H1 (cell line): ENCODE data around the gene TGFB2.

Experiments
- GABPA ChIP-seq: IDR thresholded peaks from 2 replicates; pipeline ENCODE4 v1.6.1; 2011; ENCODE audit warnings: mild to moderate bottlenecking, low read length, moderate library complexity, borderline replicate concordance; ENCODE audit not compliant: insufficient read depth
- PHF8 ChIP-seq: fragments of 200-600 bp; sonication (generic); conservative IDR thresholded peaks from 2 replicates; pipeline ENCODE4 v1.7.1; 2012; ENCODE audit warnings: low read depth, mild to moderate bottlenecking, inconsistent platforms, low read length, moderate library complexity
- RAD21 ChIP-seq, 2 experiments: IDR thresholded peaks in 1 of 2; conservative IDR thresholded peaks in 1 of 2; 2 replicates each; pipeline ENCODE4 v1.6.1; 2011; ENCODE audit warnings: low read depth in 2 of 2, low read length in 2 of 2, improper control_type of control experiment in 1 of 2, inconsistent platforms in 1 of 2, mild to moderate bottlenecking in 1 of 2, moderate library complexity in 1 of 2
- RXRA ChIP-seq: IDR thresholded peaks from 2 replicates; pipeline ENCODE4 v1.6.1; 2011; ENCODE audit warnings: low read depth, mild to moderate bottlenecking, low read length, moderate library complexity; ENCODE audit not compliant: insufficient read depth
- TAF1 ChIP-seq: IDR thresholded peaks from 2 replicates; pipeline ENCODE4 v1.6.1; 2011; ENCODE audit warnings: mild to moderate bottlenecking, low read depth, low read length
- YY1 ChIP-seq: IDR thresholded peaks from 2 replicates; pipeline ENCODE4 v1.6.1; 2011; ENCODE audit warnings: low read depth, mild to moderate bottlenecking, low read length
- TF ChIP-seq, protein P1 (sequence below), 3 experiments: IDR thresholded peaks; 1 replicate in 2 of 3; 2 replicates in 1 of 3; pipeline versions ENCODE4 v1.5.1 to v1.6.1; 2011; ENCODE audit warnings: low read length in 3 of 3, mild to moderate bottlenecking in 3 of 3, inconsistent platforms in 2 of 3, low read depth in 1 of 3, moderate library complexity in 1 of 3; ENCODE audit not compliant: insufficient read depth in 1 of 3; ENCODE audit errors: control extremely low read depth in 1 of 3

DNA sequence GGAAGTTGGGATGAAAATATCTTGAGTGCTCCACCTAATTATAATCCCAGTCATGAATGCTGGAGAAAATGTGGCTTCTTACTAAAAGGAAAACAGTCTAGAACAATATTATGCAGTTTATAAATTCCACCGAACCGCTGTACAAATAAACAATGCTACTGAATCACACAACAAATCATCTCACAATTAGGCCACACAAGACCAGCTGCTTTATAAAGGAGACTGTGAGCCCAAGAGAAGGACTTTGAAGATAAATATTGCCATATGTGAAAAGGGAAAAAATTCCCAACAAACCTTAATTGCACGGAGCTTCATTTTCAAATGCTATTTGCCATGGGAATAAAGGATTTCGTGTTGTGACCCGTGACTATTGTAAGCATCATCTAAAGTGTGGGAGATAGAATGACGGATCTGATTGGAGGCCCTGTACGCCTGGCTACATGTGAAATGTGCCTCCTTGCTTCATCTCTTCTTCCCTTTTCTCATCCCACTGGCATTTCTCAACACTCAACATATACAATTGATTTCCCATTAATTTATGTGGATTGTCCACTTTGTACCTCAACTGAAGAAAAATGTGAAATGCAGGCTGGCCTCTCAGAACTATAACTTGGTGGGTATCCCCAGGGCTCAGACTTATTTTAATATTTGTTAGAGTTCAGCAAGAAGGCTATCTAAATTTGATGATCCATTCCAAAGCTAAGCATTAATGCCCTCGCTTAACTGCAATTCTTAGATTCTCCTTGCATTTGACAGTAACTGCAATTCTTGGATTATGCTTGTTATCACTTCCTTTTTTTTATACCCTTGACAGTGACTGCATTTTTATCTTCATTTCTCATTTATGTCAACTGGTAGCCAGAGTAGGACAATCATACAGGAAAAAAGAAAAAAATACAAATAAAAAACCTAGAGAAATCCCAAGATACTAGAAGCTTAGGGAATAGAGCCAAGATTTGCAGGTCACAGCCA is 122.3 kb downstream of the TGFB2 start:
- TF ChIP-seq YY1, result no peak
- TF ChIP-seq, protein P1, sequence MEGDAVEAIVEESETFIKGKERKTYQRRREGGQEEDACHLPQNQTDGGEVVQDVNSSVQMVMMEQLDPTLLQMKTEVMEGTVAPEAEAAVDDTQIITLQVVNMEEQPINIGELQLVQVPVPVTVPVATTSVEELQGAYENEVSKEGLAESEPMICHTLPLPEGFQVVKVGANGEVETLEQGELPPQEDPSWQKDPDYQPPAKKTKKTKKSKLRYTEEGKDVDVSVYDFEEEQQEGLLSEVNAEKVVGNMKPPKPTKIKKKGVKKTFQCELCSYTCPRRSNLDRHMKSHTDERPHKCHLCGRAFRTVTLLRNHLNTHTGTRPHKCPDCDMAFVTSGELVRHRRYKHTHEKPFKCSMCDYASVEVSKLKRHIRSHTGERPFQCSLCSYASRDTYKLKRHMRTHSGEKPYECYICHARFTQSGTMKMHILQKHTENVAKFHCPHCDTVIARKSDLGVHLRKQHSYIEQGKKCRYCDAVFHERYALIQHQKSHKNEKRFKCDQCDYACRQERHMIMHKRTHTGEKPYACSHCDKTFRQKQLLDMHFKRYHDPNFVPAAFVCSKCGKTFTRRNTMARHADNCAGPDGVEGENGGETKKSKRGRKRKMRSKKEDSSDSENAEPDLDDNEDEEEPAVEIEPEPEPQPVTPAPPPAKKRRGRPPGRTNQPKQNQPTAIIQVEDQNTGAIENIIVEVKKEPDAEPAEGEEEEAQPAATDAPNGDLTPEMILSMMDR (IDR thresholded peaks at IDR 0.05; ENCODE audit: control extremely low read depth in 1 of 3, insufficient read depth in 1 of 3, low read depth in 1 of 3, low read length in 3 of 3), result no peak
- TF ChIP-seq RXRA, result no peak
- TF ChIP-seq TAF1, result no peak
- TF ChIP-seq GABPA, result no peak
- no peak for TF ChIP-seq RAD21 (IDR thresholded peaks at IDR 0.05 in 1 of 2, conservative IDR thresholded peaks at IDR 0.05 in 1 of 2; ENCODE audit: low read depth in 2 of 2, low read length in 2 of 2)
- no peak for TF ChIP-seq PHF8
